Measurements from ENCODE around the gene DNAH2. TPM values are rescaled to one million over a fixed set of nuclear protein-coding genes. Genes with fewer than 3 reads are reported as not detected.

Gene DNAH2
- polyA plus RNA-seq, 1 donor from 2014 or later, result 2.0 TPM

DNA sequence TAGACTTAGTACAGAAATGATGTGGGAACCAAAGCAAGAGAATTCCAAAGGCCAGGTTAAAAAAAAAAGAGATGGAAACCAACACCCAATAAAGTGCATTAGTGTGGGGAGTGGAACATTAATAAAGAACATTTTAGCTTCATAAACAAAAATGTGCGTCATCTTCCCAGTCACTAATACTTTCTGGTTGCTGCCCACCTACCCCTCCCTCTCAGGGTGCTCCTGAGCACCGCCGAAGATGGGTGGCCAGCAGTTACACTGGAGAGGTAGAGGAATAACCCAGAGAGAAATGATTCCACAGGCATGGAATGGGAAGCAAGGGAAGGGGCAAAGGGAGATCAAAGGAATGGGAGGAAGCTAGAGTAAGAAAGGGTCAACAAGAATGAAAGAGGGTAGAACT lies 165.1 kb downstream of the DNAH2 start:
- H3K4me3 ChIP-seq (ENCODE audit: low read length), result peak overlapping the region; percentile 58

More for the DNA sequence above, 165.1 kb downstream of the DNAH2 start:
- TF ChIP-seq, protein P1, sequence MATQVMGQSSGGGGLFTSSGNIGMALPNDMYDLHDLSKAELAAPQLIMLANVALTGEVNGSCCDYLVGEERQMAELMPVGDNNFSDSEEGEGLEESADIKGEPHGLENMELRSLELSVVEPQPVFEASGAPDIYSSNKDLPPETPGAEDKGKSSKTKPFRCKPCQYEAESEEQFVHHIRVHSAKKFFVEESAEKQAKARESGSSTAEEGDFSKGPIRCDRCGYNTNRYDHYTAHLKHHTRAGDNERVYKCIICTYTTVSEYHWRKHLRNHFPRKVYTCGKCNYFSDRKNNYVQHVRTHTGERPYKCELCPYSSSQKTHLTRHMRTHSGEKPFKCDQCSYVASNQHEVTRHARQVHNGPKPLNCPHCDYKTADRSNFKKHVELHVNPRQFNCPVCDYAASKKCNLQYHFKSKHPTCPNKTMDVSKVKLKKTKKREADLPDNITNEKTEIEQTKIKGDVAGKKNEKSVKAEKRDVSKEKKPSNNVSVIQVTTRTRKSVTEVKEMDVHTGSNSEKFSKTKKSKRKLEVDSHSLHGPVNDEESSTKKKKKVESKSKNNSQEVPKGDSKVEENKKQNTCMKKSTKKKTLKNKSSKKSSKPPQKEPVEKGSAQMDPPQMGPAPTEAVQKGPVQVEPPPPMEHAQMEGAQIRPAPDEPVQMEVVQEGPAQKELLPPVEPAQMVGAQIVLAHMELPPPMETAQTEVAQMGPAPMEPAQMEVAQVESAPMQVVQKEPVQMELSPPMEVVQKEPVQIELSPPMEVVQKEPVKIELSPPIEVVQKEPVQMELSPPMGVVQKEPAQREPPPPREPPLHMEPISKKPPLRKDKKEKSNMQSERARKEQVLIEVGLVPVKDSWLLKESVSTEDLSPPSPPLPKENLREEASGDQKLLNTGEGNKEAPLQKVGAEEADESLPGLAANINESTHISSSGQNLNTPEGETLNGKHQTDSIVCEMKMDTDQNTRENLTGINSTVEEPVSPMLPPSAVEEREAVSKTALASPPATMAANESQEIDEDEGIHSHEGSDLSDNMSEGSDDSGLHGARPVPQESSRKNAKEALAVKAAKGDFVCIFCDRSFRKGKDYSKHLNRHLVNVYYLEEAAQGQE (IDR thresholded peaks at IDR 0.05; ENCODE audit: borderline replicate concordance), result no peak
- TF ChIP-seq TAF1 (IDR thresholded peaks at IDR 0.05; ENCODE audit: low read depth) (no peak), EZH2 (IDR thresholded peaks at IDR 0.05; ENCODE audit: borderline replicate concordance, insufficient read depth, low read length, poor library complexity, severe bottlenecking) (no peak), MXI1 (conservative IDR thresholded peaks at IDR 0.05; ENCODE audit: poor library complexity, severe bottlenecking) (no peak), SMC3 (conservative IDR thresholded peaks at IDR 0.05; ENCODE audit: poor library complexity) (no peak), RAD21 (conservative IDR thresholded peaks at IDR 0.05) (no peak), POLR2AphosphoS5 (IDR thresholded peaks at IDR 0.05) (no peak), EP300 (conservative IDR thresholded peaks at IDR 0.05; ENCODE audit: poor library complexity, severe bottlenecking) (no peak)
- TF ChIP-seq, protein P2, sequence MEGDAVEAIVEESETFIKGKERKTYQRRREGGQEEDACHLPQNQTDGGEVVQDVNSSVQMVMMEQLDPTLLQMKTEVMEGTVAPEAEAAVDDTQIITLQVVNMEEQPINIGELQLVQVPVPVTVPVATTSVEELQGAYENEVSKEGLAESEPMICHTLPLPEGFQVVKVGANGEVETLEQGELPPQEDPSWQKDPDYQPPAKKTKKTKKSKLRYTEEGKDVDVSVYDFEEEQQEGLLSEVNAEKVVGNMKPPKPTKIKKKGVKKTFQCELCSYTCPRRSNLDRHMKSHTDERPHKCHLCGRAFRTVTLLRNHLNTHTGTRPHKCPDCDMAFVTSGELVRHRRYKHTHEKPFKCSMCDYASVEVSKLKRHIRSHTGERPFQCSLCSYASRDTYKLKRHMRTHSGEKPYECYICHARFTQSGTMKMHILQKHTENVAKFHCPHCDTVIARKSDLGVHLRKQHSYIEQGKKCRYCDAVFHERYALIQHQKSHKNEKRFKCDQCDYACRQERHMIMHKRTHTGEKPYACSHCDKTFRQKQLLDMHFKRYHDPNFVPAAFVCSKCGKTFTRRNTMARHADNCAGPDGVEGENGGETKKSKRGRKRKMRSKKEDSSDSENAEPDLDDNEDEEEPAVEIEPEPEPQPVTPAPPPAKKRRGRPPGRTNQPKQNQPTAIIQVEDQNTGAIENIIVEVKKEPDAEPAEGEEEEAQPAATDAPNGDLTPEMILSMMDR (IDR thresholded peaks at IDR 0.05; ENCODE audit: poor library complexity, severe bottlenecking), result no peak
- Histone ChIP-seq H2AFZ (ENCODE audit: low read depth, low read length) (no peak overlapping the region), H3K27ac (ENCODE audit: low read length) (peak overlapping the region; percentile 97), H3K9me2 (ENCODE audit: insufficient read depth, low read length) (no peaks in the 10 kb centered on the region), H3K4me2 (ENCODE audit: low read length) (peak overlapping the region; percentile 41), H3K27me3 (ENCODE audit: insufficient read depth, low read depth, low read length) (no peaks in the 10 kb centered on the region), H4K20me1 (ENCODE audit: insufficient read depth) (no peaks in the 10 kb centered on the region), H3K9ac (ENCODE audit: low read length) (peak overlapping the region; percentile 100), H3K9me3 (ENCODE audit: low read length) (no peaks in the 10 kb centered on the region), H3K79me2 (replicated peaks; ENCODE audit: insufficient read depth, low read length) (peaks cover 31% of the 10 kb centered on the region), H3K36me3 (ENCODE audit: insufficient read depth, low read length) (no peaks in the 10 kb centered on the region), H3F3A (ENCODE audit: insufficient read depth, low read length, poor library complexity, severe bottlenecking) (peaks cover 5% of the 10 kb centered on the region)

Other genes starting within 250 kb of the DNAH2 start
- gene ZBTB4, start 238.1 kb upstream of the DNAH2 start, polyA plus RNA-seq, result 8.0 and 9.2 TPM in 2 replicates
- gene SLC35G6, start 236.3 kb upstream of the DNAH2 start, polyA plus RNA-seq, result not detected in 2 replicates
- gene POLR2A, start 233.4 kb upstream of the DNAH2 start, polyA plus RNA-seq, result 9.1 and 22.6 TPM in 2 replicates
- not detected in 2 replicates for gene TNFSF12, start 168.7 kb upstream of the DNAH2 start, polyA plus RNA-seq
- gene TNFSF13, start 159.0 kb upstream of the DNAH2 start, polyA plus RNA-seq, result 0.15 TPM in 1 of 2 replicates, not detected in the other
- gene SENP3, start 155.8 kb upstream of the DNAH2 start, polyA plus RNA-seq, result 148 and 151 TPM in 2 replicates
- not detected in 2 replicates for gene CD68, start 138.1 kb upstream of the DNAH2 start, polyA plus RNA-seq
- gene MPDU1, start 133.9 kb upstream of the DNAH2 start, polyA plus RNA-seq, result 110 and 118 TPM in 2 replicates
- 0.47 and 1.5 TPM in 2 replicates for gene SOX15, start 127.7 kb upstream of the DNAH2 start, polyA plus RNA-seq
- gene FXR2, start 102.8 kb upstream of the DNAH2 start, polyA plus RNA-seq, result 118 and 130 TPM in 2 replicates
- 303 and 330 TPM in 2 replicates for gene SAT2, start 89.9 kb upstream of the DNAH2 start, polyA plus RNA-seq
- gene SHBG, start 87.6 kb upstream of the DNAH2 start, polyA plus RNA-seq, result 0.90 and 3.2 TPM in 2 replicates
- gene ATP1B2, start 66.8 kb upstream of the DNAH2 start, polyA plus RNA-seq, result 3.2 and 4.2 TPM in 2 replicates
- gene TP53, start 30.3 kb upstream of the DNAH2 start, polyA plus RNA-seq, result 13.8 and 14.3 TPM in 2 replicates
- 20.1 and 22.4 TPM in 2 replicates for gene WRAP53, start 29.3 kb upstream of the DNAH2 start, polyA plus RNA-seq
- gene EFNB3, start 12.5 kb upstream of the DNAH2 start, polyA plus RNA-seq, result 36.4 and 46.5 TPM in 2 replicates
- 2.5 and 4.4 TPM in 2 replicates for gene KDM6B, start 116.5 kb downstream of the DNAH2 start, polyA plus RNA-seq
- 4.2 and 6.7 TPM in 2 replicates for gene TMEM88, start 137.3 kb downstream of the DNAH2 start, polyA plus RNA-seq
- gene NAA38, start 139.8 kb downstream of the DNAH2 start, polyA plus RNA-seq, result 99.5 and 110 TPM in 2 replicates
- 21.1 and 30.4 TPM in 2 replicates for gene CYB5D1, start 140.3 kb downstream of the DNAH2 start, polyA plus RNA-seq
- 115 and 159 TPM in 2 replicates for gene CHD3, start 171.0 kb downstream of the DNAH2 start, polyA plus RNA-seq
- 69.9 and 81.4 TPM in 2 replicates for gene RNF227, start 198.5 kb downstream of the DNAH2 start, polyA plus RNA-seq
- 5.6 and 7.6 TPM in 2 replicates for gene KCNAB3, start 212.1 kb downstream of the DNAH2 start, polyA plus RNA-seq
- 34.0 and 38.3 TPM in 2 replicates for gene TRAPPC1, start 214.2 kb downstream of the DNAH2 start, polyA plus RNA-seq
- gene CNTROB, start 214.5 kb downstream of the DNAH2 start, polyA plus RNA-seq, result 48.7 and 52.0 TPM in 2 replicates